ENCODE results near the gene C3AR1.

- TF ChIP-seq CREB1 (CRISPR knock-in tag; IDR thresholded peaks at IDR 0.05), result no peak
- no peak for TF ChIP-seq ETV6 (CRISPR knock-in tag; IDR thresholded peaks at IDR 0.05)
- TF ChIP-seq CTCF (IDR thresholded peaks at IDR 0.05), result no peak
- no peak for TF ChIP-seq NFYB (CRISPR knock-in tag; conservative IDR thresholded peaks at IDR 0.05; ENCODE audit: low read depth)
- no peak for TF ChIP-seq FOXJ3 (CRISPR knock-in tag; IDR thresholded peaks at IDR 0.05; ENCODE audit: borderline replicate concordance)
- no peak for TF ChIP-seq SOX15 (CRISPR knock-in tag; IDR thresholded peaks at IDR 0.05)
- no peak for TF ChIP-seq CREM (CRISPR knock-in tag; IDR thresholded peaks at IDR 0.05)
- no peak for TF ChIP-seq ESRRA (CRISPR knock-in tag; IDR thresholded peaks at IDR 0.05; ENCODE audit: borderline replicate concordance)
- no peak for TF ChIP-seq FOXK1 (CRISPR knock-in tag; IDR thresholded peaks at IDR 0.05)
Observed at GRCh38 chr12:8057306-8057705, 8.9 kb downstream of the C3AR1 start.
